Caco-2 (cell line): ENCODE data around the gene AMBP. TPM values are rescaled to one million over a fixed set of nuclear protein-coding genes. Genes with fewer than 3 reads are reported as not detected.

Experiments
- BruUV-seq: library from RNA; stranded (reverse); fragments of 400-500 nt; replicated peaks from 2 replicates; lab custom pipeline; 2021; lab: Mats Ljungman, UMichigan
- CTCF ChIA-PET: fragments of 300-600 bp; sonication (Branson Sonifier 250); formaldehyde crosslinking; loops from one replicate; lab custom pipeline; 2022; ENCODE audit warnings: antibody characterized with exemption; lab: Charles Lee
- POLR2A ChIA-PET: fragments of 300-600 bp; sonication (Branson Sonifier 250); formaldehyde crosslinking; loops from one replicate; lab custom pipeline; 2022; ENCODE audit warnings: antibody characterized with exemption; lab: Charles Lee
- DNase-seq, 2 experiments: peaks; one replicate each; pipeline versions ENCODE4 v3.0.0 to v3.0.0-alpha.2; 2020 to 2022
- H3K27me3 ChIP-seq: replicated peaks from 2 replicates; pipeline ENCODE4 v1.6.0; 2011; ENCODE audit warnings: low read length; ENCODE audit not compliant: control insufficient read depth, insufficient read depth
- H3K36me3 ChIP-seq: 2 replicates; pipeline ENCODE4 v1.5.1; 2011; ENCODE audit warnings: low read length; ENCODE audit not compliant: control insufficient read depth, insufficient read depth
- H3K4me1 ChIP-seq: fragments of 250-450 bp; sonication (Bioruptor Pico); 2 replicates; pipeline ENCODE4 v1.5.1; 2020; ENCODE audit warnings: mild to moderate bottlenecking
- H3K4me3 ChIP-seq: 2 replicates; pipeline ENCODE4 v1.5.1; 2011; ENCODE audit warnings: low read depth, mild to moderate bottlenecking, control low read depth, low read length
- H3K9me3 ChIP-seq: fragments of 250-450 bp; sonication (Bioruptor Pico); 2 replicates; pipeline ENCODE4 v1.5.1; 2020; ENCODE audit warnings: mild to moderate bottlenecking, moderate library complexity
- H3K27ac Mint-ChIP-seq: one replicate; pipeline ENCODE4 v1.8.0; 2022; ENCODE audit warnings: mixed read lengths; ENCODE audit not compliant: unreplicated experiment
- H3K27me3 Mint-ChIP-seq: one replicate; pipeline ENCODE4 v1.8.0; 2022; ENCODE audit warnings: mixed read lengths; ENCODE audit not compliant: insufficient read depth, unreplicated experiment
- H3K36me3 Mint-ChIP-seq: one replicate; pipeline ENCODE4 v1.8.0; 2022; ENCODE audit warnings: mild to moderate bottlenecking, mixed read lengths; ENCODE audit not compliant: insufficient read depth, unreplicated experiment
- H3K4me1 Mint-ChIP-seq: one replicate; pipeline ENCODE4 v1.8.0; 2022; ENCODE audit warnings: low read depth, mixed read lengths; ENCODE audit not compliant: unreplicated experiment
- H3K4me3 Mint-ChIP-seq: one replicate; pipeline ENCODE4 v1.8.0; 2022; ENCODE audit warnings: mild to moderate bottlenecking, moderate library complexity, mixed read lengths; ENCODE audit not compliant: unreplicated experiment
- H3K9me3 Mint-ChIP-seq: one replicate; pipeline ENCODE4 v1.8.0; 2022; ENCODE audit warnings: mixed read lengths; ENCODE audit not compliant: unreplicated experiment
- intact Hi-C: fragments of 100-400 bp; cut with micrococcal nuclease; formaldehyde crosslinking; loops from one replicate; pipeline ENCODE4 v1.10.0; 2022; ENCODE audit not compliant: unreplicated experiment
- total RNA-seq: library from RNA; stranded (reverse); gene quantifications from 2 replicates; pipeline ENCODE4 v1.2.3, GENCODE V29; 2022
- TF ChIP-seq, protein P1 (sequence below), 2 experiments: fragments of 200-600 bp in 1 of 2; IDR thresholded peaks; 1 replicate in 1 of 2; 2 replicates in 1 of 2; pipeline versions ENCODE4 v1.5.1 to v1.8.0; 2011 to 2022; ENCODE audit warnings: antibody characterized with exemption in 1 of 2, control low read depth in 1 of 2, inconsistent platforms in 1 of 2, low read depth in 1 of 2, low read length in 1 of 2, mild to moderate bottlenecking in 1 of 2, moderate library complexity in 1 of 2; ENCODE audit not compliant: insufficient read depth in 1 of 2, severe bottlenecking in 1 of 2, unreplicated experiment in 1 of 2

Gene AMBP
- total RNA-seq, 1 experiment from 2014 or later: 2.2 TPM

DNA sequence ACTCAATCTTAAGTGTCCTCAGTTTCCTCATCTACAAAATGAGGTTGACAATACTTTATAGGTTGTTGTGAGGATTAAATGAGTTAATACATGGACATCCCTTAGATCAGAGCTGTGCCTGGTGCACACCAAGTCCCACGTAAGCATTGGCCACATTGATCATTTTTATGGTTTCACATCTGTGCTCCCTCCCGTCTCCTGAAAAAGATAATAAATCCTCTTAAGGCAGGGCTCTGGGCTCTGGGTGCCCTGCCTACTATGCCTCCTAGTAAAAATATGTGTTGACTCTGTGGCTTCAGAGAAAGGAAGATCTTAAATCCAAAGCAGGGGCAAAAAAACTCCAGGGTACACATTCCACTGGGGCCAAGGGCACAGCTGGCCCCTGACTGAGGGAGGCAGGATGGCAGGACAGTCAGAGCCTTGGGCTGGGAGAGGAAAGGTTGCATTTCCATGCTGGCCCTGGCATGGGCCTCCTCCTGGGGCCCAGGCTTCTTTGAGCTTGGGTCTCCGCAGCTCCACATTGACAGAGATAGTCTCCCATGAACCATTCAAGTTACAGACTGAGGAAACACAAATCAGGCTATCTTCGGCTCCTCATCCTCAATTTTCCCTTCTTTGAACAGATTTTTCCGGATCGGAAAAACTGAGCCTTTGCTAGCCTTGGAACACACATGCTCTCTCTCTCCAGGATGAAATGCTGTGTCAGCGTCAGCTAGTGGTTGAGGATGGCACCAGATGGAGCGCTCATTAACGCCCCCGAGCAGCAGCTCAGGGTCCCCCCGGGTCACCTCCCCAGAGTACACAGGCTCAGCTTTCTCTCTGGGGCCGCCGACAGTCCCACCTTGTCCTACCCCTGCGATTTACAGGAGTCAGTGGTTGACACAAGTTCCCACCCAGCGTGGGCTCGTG is 43.4 kb upstream of the AMBP start:
- H3K27ac Mint-ChIP-seq: no peak overlapping the region
- ChIA-PET POLR2A (no interaction called here), CTCF (interaction anchor here (0.6 kb wide), 1 partner anchor 13 kb away, joined by 5 read pairs; no protein-coding TSS in a partner anchor)
- H3K4me1 Mint-ChIP-seq: peaks cover 35% of the 10 kb centered on the region
- peak in 1 of 2 experiments; percentile 23 for DNase-seq
- H3K27me3 Mint-ChIP-seq: no peaks in the 10 kb centered on the region
- BruUV-seq: no TSS peak
- TF ChIP-seq, protein P1, sequence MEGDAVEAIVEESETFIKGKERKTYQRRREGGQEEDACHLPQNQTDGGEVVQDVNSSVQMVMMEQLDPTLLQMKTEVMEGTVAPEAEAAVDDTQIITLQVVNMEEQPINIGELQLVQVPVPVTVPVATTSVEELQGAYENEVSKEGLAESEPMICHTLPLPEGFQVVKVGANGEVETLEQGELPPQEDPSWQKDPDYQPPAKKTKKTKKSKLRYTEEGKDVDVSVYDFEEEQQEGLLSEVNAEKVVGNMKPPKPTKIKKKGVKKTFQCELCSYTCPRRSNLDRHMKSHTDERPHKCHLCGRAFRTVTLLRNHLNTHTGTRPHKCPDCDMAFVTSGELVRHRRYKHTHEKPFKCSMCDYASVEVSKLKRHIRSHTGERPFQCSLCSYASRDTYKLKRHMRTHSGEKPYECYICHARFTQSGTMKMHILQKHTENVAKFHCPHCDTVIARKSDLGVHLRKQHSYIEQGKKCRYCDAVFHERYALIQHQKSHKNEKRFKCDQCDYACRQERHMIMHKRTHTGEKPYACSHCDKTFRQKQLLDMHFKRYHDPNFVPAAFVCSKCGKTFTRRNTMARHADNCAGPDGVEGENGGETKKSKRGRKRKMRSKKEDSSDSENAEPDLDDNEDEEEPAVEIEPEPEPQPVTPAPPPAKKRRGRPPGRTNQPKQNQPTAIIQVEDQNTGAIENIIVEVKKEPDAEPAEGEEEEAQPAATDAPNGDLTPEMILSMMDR (IDR thresholded peaks at IDR 0.05; ENCODE audit: insufficient read depth in 1 of 2, low read depth in 1 of 2, low read length in 1 of 2, severe bottlenecking in 1 of 2, unreplicated experiment in 1 of 2): no peak
- no peak overlapping the region for H3K4me3 ChIP-seq
- no peaks in the 10 kb centered on the region for H3K27me3 ChIP-seq
- no peak overlapping the region for H3K4me3 Mint-ChIP-seq
- H3K9me3 ChIP-seq: no peaks in the 10 kb centered on the region
- H3K9me3 Mint-ChIP-seq: peaks cover 11% of the 10 kb centered on the region
- H3K36me3 ChIP-seq: no peaks in the 10 kb centered on the region
- H3K36me3 Mint-ChIP-seq: no peaks in the 10 kb centered on the region
- intact Hi-C loops: no loop called here
- H3K4me1 ChIP-seq: peaks cover 60% of the 10 kb centered on the region

GRCh38 chr9:114120192-114121014 is 42.3 kb upstream of the AMBP start:
- Mint-ChIP-seq H3K4me1 (peaks cover 35% of the 10 kb centered on the region), H3K4me3 (no peak overlapping the region), H3K9me3 (peaks cover 11% of the 10 kb centered on the region), H3K36me3 (no peaks in the 10 kb centered on the region), H3K27ac (no peak overlapping the region), H3K27me3 (no peaks in the 10 kb centered on the region)
- no peaks in the 10 kb centered on the region for H3K36me3 ChIP-seq
- intact Hi-C loops: no loop called here
- no peak overlapping the region for H3K4me3 ChIP-seq
- peaks cover 64% of the 10 kb centered on the region for H3K4me1 ChIP-seq
- TF ChIP-seq, protein P1 (IDR thresholded peaks at IDR 0.05; ENCODE audit: insufficient read depth in 1 of 2, low read depth in 1 of 2, low read length in 1 of 2, severe bottlenecking in 1 of 2, unreplicated experiment in 1 of 2): no peak
- no TSS peak for BruUV-seq
- no peaks in the 10 kb centered on the region for H3K27me3 ChIP-seq
- DNase-seq: peak in 1 of 2 experiments; percentile 32
- POLR2A ChIA-PET: no interaction called here
- CTCF ChIA-PET: interaction anchor here (0.5 to 2.8 kb wide), 2 partner anchors 12 to 154 kb away, joined by 4 to 16 read pairs; no protein-coding TSS in a partner anchor
- H3K9me3 ChIP-seq: no peaks in the 10 kb centered on the region
